Kidney (tissue), 14 donors: ENCODE measurements around the gene SMG6. TPM values are rescaled to one million over a fixed set of nuclear protein-coding genes. Genes with fewer than 3 reads are reported as not detected.

Experiments
- DNase-seq, 5 donors: peaks; one replicate each; pipeline ENCODE4 v3.0.0-alpha.2; 2013 to 2020
- FAIRE-seq: peaks from 2 replicates; lab custom pipeline; 2012; peaks lifted over from hg19 to GRCh38; lab: Jason Lieb, UNC
- H3K27ac ChIP-seq, 2 donors: one replicate each; pipeline ENCODE4 v1.7.0; 2013; ENCODE audit warnings: low read depth in 2 of 2, low read length in 2 of 2, inconsistent platforms in 1 of 2
- H3K27me3 ChIP-seq: one replicate; pipeline ENCODE4 v1.7.1; 2013; ENCODE audit warnings: low read length, inconsistent platforms; ENCODE audit not compliant: control insufficient read depth, insufficient read depth
- H3K36me3 ChIP-seq, 3 donors: one replicate each; pipeline versions ENCODE4 v1.7.0 to v1.7.1; 2013; ENCODE audit warnings: low read length in 3 of 3, control low read depth in 1 of 3, inconsistent platforms in 1 of 3; ENCODE audit not compliant: insufficient read depth in 3 of 3, control insufficient read depth in 2 of 3
- H3K4me1 ChIP-seq, 3 donors: one replicate each; pipeline versions ENCODE4 v1.7.0 to v1.7.1; 2013; ENCODE audit warnings: low read length in 3 of 3, inconsistent platforms in 1 of 3, low read depth in 1 of 3; ENCODE audit not compliant: control insufficient read depth in 2 of 3, insufficient read depth in 2 of 3
- H3K4me3 ChIP-seq, 3 donors: one replicate each; pipeline versions ENCODE4 v1.7.0 to v1.8.1; 2013; ENCODE audit warnings: low read length in 3 of 3, control low read depth in 1 of 3, inconsistent platforms in 1 of 3
- H3K9ac ChIP-seq, 3 donors: one replicate each; pipeline versions ENCODE4 v1.7.0 to v1.7.1; 2013; ENCODE audit warnings: low read length in 3 of 3, control low read depth in 1 of 3, inconsistent platforms in 1 of 3
- H3K9me3 ChIP-seq, 3 donors: one replicate each; pipeline versions ENCODE4 v1.7.0 to v1.7.1; 2013; ENCODE audit warnings: low read length in 3 of 3, control low read depth in 1 of 3, inconsistent platforms in 1 of 3; ENCODE audit not compliant: control insufficient read depth in 2 of 3, insufficient read depth in 1 of 3
- CTCF ChIP-seq: IDR thresholded peaks from 3 replicates; pipeline ENCODE4 v1.5.1; 2012; ENCODE audit warnings: mild to moderate bottlenecking, moderate library complexity, borderline replicate concordance; ENCODE audit not compliant: insufficient read depth; ENCODE audit errors: extremely low read depth
- intact Hi-C: fragments of 100-400 bp; cut with DNase I; formaldehyde crosslinking; loops from one replicate; pipeline ENCODE4 v1.11.1; 2022
- polyA plus RNA-seq: library from polyadenylated mRNA; stranded (reverse); fragments of 350-450 nt; fragmentation: Illumina TruSeq; extraction: RNeasy Lipid Tissue Mini Kit (QIAGEN cat#74804); gene quantifications from one replicate; pipeline ENCODE4 v1.2.3, GENCODE V29; 2014; ENCODE audit warnings: low read depth, low replicate concordance; ENCODE audit not compliant: insufficient read depth
- total RNA-seq: library from RNA; stranded (reverse); fragmentation: NEBNext Ultra II Directional; extraction: Animal tissue kit (Norgen Biotek cat#: 25700); gene quantifications from one replicate; pipeline ENCODE4 v1.2.1, GENCODE V29; 2021
- donor health status: control.
- donor health status: control.
- donor health status: control.
- donor health status: control.
- donor health status: control.
- donor health status: DM: yes; HTN: yes; CAD: no.
- donor health status: Normal renal cell carcinoma (clear cell type).

The SMG6 gene
- total and polyA plus RNA-seq, 2 donors from 2014 or later = 20.6 to 37.3 TPM

- Histone ChIP-seq H3K4me1 (peaks cover 43 to 67% (median 54%) of the 10 kb centered on the region in 3 donors), H3K9me3 (no peaks in the 10 kb centered on the region), H3K27ac (peak overlapping the region; percentile 77 to 80), H3K27me3 (no peaks in the 10 kb centered on the region), H3K9ac (peak overlapping the region in 1 of 3 donors; percentile 54), H3K36me3 (peaks cover 0 to 2% (median 0%) of the 10 kb centered on the region in 3 donors), H3K4me3 (no peak overlapping the region)
- DNase-seq = peak; percentile 79 to 97 (median 86)
- FAIRE-seq = peak; percentile 95
- intact Hi-C loops = no loop called here
- TF ChIP-seq CTCF = no peak
These were observed 123.8 kb downstream of the SMG6 start for GRCh38 chr17:2179615-2180295.

GRCh38 chr17:2178798-2179501, 124.6 kb downstream of the SMG6 start:
- Histone ChIP-seq H3K9me3 (no peaks in the 10 kb centered on the region), H3K4me3 (no peak overlapping the region), H3K9ac (peak overlapping the region in 1 of 3 donors; percentile 54), H3K4me1 (peaks cover 43 to 73% (median 60%) of the 10 kb centered on the region in 3 donors), H3K36me3 (peaks cover 0 to 2% (median 0%) of the 10 kb centered on the region in 3 donors), H3K27me3 (no peaks in the 10 kb centered on the region), H3K27ac (peak overlapping the region; percentile 77 to 80)
- FAIRE-seq (no peak), DNase-seq (peak in 2 of 5 donors; percentile 23 to 84)
- intact Hi-C loops = no loop called here
- no peak for TF ChIP-seq CTCF

GRCh38 chr17:2177235-2177811, 126.3 kb downstream of the SMG6 start:
- peaks cover 0 to 2% (median 0%) of the 10 kb centered on the region in 3 donors for H3K36me3 ChIP-seq
- FAIRE-seq = no peak
- H3K9me3 ChIP-seq = no peaks in the 10 kb centered on the region
- no peaks in the 10 kb centered on the region for H3K27me3 ChIP-seq
- H3K27ac ChIP-seq = peak overlapping the region; percentile 77 to 83
- H3K4me1 ChIP-seq = peaks cover 43 to 84% (median 65%) of the 10 kb centered on the region in 3 donors
- no peak overlapping the region for H3K4me3 ChIP-seq
- TF ChIP-seq CTCF = no peak
- no peak overlapping the region for H3K9ac ChIP-seq
- DNase-seq = peak in 2 of 5 donors; percentile 36 to 64
- intact Hi-C loops = no loop called here
